ENCODE measurements around the gene CD58.

Gene CD58

DNA sequence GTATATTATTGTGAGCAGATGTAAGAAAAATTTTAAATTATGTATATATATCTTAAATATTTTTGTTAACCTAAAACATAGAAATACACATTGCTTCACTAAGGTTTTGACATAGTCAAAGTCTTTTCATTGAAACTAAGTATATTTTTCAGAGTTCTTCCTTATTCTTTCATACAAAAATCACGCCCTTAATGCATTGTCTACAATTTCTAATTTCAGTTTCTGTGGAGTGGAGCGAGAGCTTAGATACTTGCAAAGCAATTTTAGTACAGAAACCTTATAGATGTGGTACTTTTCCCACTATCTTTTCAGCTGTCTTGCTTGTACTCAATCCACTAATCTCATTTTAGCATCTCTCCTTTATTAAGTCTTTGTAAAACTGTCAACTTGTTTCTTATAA is 63.2 kb downstream of the CD58 start:
- no peak for DNase-seq

DNA sequence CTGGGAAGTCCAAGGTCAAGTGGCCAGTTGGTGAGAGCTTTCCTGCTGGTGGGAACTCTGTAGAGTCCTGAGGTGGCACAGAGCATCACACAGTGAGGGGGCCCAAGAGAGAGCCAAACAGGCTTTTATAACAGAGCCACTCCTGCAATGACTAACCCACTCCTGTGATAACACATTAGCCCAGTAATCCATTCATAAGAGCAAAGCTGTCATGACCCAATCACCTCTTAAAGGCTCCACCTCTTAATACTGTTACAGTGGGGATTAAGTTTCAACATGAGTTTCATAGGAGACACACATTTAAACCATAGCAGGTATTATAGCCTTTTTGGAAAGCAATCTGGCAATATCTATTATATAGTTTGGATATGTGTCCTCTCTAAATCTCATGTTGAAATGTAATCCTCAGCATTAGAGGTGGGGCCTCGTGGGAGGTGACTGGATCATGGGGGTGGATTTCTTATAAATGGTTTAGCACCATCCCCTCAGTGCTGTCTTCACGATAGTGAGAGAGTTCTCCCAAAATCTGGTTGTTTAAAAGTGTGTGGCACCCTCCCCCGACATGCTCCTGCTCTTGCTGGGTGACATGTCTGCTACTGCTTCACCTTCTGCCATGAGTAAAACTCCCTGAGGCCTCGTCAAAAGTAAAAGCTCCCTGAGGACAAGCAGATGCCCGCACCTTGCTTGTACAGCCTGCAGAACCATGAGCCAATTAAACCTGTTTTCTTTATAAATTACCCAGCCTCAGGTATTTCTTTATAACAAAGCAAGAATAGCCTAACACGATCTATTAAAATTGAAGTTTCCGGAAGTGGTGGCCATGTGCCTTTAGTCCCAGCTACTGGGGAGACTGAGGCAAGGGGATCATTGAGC is 64.5 kb downstream of the CD58 start:
- no peak for DNase-seq

DNA sequence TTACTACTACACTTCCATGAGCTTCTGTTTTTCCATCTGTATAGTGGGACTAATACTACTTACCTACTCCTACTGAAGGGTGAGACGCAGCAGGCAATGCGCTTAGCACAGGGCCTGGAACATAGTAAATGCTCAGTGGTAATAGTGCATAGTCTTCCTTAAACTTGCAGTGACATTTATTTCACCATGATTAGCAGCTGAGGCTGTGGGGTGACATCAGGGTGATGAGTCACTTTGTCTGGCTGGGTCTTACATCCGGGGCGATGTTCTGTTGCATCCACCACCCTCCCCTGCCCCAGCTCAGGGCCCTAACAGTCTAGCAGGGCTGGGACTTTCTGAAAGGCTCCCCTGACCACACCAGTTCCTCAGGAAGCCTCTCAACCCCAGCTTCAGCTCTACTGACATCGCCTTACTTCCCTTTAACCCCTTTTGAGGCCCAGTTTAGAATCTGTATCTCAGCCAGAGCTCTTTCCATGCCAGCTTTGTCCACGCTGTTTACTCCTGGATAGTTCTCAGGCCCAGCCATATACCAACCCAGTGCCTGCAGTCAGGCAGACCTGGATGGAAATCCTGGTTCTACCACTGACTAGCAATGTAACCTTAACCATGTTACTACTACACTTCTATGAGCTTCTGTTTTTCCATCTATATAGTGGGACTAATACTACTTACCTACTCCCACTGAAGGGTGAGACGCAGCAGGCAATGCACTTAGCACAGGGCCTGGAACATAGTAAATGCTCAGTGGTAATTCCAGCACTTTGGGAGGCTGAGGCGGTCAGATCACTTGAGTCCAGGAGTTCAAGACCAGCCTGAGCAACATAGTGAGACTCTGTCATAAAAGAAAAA is 66.3 kb downstream of the CD58 start:
- DNase-seq, result peak; percentile 70

DNA sequence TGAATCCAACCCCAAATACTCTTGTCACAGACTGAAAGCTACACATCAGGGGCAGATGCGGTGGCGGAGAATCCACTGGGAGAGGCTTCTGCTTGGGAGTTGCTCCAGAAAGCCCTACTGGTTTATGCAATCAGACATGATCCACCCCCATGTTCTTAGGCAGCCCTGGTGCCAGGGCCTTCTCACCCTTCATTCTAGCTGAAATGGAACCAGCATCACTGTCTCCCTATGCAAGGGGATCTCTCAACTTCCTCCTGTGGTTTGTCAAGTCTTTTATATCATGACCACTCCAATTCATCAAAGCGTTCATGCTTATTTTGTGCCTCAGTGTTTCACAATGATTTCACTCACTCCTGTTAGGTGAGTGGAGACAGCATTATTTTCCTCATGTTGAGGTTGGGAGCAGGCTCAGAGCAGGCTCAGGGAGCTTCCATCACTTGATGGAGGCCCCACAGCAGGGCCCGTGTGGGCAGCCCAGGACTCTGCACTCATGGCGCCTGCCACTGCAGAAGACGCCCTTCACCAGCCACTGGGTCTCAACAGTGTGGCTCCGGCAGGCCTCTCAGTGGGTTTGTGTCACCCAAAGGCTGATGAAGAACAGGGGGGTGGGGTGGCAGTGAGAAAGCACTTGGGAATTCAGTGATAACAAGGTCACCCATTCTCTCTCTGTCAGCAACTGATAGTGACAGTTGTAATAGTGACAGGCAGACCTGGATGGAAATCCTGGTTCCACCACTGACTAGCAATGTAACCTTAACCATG is 67.1 kb downstream of the CD58 start:
- DNase-seq, result no peak

DNA sequence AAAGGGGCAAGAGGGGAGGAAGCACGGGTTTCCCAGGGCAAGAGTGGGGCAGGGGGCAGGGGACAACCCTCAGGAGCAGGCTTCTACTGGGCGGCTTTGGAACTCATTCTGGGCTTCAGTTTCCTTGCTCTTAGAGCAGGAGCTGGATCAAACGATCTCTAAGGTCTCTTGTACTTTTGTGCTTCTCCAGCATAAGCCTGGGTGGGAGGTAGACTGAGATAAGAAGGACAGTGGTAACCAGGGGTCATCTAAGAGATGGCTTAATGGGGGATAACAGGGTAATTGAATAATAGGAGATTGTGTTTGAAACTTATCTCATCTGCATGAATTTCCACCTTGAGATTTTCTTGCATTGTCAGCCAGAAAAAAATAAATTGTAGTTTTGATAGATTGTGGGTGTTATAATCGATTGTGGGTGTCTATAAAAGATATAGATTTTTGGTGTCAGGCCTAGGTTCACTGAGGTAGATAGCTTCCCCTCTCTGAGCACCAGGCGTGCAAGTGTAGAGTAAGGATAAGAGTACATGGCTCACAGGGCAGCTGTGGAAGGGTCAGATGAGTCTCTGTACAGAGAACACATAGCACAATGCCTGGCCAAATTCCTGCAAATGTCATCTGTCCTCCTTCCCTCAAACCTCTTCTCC is 68.0 kb downstream of the CD58 start:
- DNase-seq, result no peak

DNA sequence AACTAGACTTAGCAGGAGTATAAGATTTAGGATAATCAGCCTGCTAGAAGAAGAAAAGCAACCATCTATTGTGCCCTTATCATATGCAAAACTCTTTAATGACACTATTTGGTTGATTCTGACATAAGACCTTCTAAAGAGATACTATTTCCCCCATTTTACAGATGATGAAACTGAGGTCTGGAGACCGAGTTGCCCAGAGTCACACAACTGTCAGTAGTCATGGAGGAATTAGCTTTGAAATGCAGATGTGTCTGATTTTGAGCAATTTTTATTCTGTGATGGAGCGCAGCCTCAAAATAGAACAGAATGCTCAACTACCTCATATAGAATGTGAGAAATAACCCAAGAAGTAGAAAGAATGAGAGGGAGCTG is 69.0 kb downstream of the CD58 start:
- DNase-seq, result no peak

DNA sequence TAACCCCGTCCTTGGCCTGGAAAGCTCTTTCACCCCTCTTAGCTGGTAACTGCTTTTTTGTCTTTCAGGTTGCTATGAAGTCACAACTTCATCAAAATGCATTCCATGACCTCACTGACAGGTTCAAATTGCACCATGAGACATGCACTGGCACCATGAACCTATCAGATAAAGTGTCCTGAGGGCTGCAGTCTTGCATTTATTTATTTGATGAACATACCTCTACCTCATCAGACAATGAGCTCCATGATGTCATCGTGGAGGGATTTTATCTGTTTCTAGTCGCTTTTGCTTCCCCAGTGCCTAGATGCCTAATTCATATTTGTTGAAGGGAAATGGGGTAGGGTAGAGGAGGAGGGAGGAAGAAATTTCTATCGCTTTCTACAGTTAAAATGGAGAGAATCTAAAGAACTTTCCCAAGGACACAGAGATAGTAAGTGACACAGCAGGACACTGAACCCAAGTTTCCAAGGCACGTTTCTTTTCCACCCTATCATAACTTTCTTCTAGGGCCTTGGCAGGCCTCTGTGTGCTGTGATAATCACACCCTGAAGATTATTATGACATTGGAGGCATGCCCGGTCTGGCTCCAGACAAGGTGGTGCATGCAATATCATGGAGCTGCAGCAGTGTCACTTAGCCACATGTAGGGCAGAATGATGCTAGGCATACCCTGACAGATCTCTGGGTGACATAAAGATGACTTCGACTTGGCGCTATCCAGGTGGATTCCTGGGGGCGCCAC is 69.5 kb downstream of the CD58 start:
- no peak for DNase-seq

DNA sequence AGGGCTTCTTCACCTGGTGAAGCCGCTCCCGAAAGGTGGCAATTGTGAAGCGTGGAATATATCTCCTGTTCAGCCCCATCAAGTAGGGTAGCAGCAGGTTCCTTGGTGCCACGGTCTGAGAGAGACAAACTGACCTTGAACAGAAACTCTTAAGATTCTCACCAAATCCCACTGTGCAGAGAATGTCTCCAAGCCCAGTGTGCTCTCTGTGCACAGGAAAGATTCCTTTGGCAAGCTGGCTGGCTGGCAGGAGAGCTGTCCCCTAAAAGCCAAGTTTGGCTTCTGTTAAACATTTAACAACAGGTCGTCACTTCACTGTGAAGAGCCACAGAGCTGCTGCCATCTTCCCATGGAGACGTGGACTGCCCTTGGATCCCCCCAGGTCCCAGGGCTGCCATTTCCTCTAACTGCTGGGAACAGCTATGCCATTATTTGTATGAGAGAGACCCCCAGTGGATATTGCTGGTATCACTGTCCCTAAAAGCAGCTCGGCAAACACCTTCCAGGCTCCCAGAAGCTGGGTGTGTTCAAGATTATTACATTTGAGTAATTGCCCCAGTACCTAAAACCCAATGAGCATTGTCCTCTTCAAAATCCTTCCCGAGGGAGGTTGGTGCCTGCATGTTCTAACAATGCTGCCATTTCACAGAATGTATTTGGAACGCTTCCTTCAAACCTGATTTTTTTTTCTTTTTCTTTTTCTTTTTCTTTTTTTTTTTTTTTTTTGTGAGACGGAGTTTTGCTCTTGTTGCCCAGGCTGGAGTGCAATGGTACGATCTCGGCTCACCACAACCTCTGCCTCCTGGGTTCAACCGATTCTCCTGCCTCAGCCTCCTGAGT is 71.8 kb downstream of the CD58 start:
- peak; percentile 18 for DNase-seq

DNA sequence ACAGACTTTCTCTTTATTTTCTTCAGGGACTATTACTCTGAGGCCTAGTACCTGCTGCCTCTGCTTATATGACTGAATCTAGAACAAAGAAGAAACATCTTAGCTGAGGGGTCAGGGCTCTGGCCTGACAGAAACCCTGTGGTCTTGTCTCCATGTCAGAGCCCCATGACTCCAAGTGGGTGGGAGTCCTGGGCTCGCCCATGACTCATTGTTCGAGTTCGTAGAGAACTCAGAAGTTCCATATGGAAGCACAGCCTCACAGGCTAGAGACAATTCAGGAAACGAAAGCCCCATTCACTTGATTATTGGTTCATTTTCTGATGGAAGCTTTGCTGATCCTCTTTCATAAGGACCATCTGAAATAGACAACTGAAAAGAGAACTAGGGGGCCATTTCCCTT is 73.2 kb downstream of the CD58 start:
- DNase-seq, result no peak

DNA sequence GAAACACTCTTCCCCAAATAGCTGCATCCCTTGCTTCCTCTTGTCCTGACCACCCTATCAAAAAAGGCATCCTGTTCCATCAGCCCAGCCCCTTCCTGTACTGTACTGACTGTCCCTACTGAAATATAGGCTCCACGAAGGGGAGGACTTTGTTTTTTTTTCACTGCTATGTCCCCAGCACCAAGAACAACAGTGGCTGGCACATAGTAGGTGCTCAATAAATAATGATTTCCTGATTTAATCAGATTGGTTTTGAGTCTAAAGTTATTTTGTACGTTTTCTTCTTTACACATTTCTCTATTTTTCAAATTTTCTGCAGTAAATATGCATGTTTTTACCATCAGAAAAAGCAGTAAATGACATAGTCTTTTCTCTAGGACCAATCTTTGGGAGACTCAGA is 73.9 kb downstream of the CD58 start:
- no peak for DNase-seq

DNA sequence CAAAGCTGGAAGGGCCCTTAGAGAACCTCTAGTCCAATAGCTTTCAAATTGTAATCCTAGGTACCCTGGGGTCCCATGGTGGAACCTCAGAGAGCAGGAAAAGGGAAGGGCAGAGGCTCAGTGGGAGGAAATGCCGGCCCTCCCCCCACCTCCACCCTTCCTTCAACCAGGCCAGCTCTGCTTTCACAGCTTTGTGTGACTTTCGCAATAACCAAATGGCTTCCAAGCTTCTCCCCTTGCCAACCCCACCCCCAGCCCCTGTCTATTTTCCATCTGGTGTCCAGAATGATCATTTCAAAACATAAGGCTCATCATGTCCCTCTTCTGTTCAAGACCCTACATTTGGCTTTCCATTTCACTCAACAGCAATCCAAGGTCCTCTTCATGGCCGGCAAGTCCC is 74.4 kb downstream of the CD58 start:
- DNase-seq, result no peak

DNA sequence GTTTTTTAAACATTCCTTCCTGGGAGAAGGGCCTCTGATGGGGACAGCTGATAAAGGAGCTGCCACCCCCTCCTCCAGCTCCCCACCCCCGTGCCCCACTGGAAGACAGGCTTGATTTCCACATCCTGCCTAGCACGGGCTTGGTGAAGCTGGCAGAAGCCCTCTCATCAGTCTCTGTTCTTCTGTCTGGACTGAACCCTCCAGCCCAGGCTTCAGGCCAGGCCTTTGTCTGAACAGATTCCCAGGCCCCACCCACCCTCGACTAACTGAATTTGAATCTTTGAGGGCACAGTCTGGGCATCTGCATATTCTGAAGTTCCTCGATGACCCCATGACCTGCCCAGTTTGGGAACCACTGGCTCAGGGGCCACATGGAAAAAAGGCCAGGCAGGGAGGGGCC is 75.3 kb downstream of the CD58 start:
- no peak for DNase-seq

DNA sequence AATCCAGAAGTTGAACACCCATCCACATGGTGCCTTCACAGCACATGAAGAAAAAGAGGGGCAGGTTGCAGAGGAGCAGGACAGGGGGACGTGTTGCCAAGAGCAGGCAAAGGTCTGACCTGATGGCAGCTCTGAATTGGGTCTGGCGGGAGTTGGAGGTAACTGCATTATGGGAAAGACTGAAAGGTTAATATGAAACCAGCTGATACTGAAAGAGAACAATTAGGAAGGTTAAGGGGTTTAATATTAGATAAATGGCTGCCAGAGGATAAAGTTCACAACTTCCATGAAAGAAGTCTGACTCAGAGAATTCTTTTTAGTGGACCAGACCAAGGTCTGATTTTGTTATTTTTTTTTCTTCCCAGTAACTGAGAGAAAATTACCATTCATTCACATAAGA is 76.1 kb downstream of the CD58 start:
- DNase-seq, result no peak

DNA sequence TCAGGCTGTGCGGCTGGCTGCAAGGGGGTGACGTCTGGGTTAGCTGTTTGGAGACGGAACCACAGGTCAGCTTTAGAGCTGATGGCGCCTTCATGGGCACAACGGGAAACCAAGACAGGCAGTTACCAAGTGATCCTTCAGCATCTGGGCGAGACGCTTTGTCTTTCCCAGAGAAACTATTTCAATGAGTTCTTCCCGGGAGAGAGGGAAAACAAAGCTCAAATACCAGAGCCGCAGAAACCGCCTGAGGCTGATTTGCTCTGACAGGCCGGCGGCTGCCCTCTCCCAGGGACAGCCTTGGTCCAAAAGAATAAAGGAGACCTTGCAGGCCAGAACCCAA is 76.5 kb downstream of the CD58 start:
- DNase-seq, result no peak

DNA sequence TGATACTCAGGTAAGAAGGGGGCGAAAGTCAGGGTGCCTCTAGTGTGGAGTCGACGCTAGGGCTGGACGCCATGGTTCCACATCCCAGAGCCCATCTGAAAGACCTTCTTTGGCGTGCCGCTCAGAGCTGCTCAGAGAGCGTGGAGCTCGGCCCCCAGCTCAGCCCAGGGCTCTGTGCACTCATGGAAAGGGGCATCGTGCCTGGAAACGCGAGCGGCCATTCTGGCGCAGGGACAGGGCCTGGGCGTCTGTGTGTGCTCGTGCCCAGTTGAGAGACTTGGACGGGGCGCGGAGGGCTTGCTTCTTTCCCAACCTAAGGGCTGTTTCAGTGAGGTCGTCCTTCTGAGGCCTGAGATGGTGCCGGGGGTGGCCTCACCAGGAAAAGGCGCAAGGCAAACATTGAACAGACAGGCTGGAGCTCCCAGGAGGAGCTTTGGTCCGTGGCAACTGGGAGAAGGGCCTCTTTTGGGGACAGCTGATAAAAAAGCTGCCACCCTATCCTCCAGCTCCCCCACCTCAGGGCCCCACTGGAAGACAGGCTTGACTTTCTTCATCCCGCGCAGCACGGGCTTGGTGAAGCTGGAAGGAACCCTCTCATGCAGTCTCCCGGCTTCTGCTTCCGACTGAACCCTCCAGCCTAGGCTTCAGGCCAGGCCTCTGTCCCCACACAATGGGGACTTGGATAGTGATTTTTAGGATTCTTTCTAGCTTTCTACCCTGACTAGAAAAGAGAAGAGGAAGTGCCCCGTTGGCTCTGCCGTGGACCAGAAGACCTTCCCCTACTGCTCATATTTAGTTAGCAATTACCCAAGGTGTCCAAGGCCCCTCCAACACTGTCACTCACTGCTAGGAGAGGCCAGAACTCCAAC is 77.1 kb downstream of the CD58 start:
- no peak for DNase-seq

DNA sequence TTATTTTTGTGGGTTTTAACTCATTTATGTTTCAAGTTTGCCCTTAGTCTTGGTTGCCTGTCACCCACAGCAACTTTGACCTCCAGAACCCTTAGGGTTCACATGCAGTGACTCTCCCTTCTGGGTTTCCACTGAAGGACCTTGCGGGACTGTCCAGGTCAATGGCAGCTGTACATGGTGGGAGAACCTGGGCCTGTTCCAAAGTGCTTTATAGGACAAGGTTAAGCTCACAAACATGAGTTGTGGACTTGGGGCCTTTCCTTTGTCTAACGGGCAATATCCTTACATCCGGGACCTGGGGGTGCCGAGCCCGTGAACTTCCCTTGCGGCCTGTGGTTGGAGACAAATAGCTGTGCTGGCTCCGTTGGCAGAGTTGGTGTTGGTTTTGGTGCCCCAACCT is 77.8 kb downstream of the CD58 start:
- DNase-seq, result no peak

DNA sequence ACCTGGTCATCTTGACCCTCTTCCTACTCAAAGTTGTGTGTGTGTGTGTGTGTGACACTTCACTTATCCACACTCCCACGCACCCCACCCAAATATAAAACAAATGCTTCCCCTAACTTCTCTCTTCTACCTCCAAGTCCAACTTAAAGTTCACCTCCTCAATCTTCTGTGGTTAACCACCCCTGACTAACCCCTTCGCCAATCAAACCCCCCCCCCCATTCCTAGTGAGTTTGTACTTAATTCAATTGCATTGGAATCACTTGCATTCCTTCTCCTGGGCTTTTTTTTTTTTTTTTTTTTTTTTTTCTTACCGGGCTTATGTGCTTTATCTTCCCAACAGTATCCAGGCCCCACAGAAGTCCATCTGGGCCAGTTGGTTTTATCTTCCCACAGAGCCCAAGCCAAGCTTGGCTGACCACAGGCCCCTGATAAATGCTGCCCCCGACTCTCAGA is 78.4 kb downstream of the CD58 start:
- DNase-seq, result no peak

DNA sequence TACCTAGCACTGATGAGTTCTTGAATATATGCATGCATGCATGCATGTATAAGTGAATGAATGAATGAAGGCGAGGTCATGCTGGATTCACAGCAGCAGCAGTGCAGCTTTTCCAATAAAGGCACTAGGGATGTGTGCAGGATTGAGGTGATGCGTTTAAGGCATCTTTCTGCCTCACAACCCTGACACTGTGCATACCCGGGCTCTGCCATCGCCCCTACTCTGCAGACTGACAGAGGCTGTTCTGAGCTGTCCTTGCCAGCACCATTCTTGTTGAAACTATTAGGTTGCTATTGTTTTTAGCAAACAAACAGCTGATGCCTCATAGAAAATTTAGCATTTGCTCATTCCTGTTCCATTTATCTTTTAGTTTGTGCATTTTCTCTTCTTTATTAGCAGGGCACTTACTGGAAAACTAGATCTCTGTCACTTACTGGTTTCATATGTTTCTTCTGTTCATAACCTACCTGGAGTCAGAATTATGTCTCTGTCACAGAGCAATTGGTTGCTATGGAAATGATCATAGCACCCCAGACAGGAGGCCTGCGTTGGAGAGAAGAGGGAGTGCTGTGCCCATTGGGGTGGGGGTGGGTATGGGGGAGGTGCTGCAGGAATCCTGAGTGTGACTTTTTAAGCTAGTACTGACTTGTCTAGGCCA is 79.0 kb downstream of the CD58 start:
- no peak for DNase-seq

DNA sequence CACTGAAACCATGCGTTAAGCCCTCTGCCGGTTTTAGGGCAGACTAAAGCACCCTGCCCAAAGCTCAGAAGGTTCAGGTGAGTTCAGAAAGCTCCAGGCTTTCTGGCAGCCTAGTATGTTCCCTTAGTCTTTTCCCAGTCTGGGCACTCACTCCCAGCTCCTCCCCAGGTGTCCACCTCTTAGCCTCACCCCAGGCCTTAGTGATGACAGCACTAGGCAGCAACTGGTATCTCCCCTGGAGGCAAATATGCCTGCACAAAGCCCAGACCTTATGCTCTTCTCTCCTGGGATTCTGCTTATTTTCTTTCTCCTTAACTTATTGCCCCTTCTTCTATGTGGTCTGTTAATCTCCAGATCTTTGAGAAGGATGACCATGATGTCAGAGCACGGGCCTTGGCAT is 80.2 kb downstream of the CD58 start:
- DNase-seq, result no peak

DNA sequence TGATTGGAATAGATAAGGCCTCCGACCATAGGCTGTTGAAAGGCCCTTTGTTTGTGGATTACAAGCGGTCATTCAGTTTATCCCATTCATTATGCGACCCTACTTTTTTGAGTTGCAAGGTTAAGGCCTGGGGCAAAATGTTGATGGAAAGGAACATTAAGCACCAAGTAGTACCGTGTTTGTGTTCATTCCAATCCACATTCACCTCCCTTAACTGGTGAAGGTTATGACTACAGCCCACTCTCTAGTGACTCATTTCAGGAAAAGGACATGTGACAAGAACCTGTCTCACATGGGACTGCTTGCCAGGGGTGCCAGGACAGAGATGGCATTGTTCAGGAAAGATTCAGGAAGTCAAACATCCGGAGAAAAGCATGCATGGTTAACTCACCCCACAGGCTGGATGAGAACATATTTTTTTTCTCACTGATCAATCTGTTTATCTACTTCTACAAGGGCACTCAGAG is 81.6 kb downstream of the CD58 start:
- no peak for DNase-seq
